ENCODE measurements around the gene SLC12A7.

DNA sequence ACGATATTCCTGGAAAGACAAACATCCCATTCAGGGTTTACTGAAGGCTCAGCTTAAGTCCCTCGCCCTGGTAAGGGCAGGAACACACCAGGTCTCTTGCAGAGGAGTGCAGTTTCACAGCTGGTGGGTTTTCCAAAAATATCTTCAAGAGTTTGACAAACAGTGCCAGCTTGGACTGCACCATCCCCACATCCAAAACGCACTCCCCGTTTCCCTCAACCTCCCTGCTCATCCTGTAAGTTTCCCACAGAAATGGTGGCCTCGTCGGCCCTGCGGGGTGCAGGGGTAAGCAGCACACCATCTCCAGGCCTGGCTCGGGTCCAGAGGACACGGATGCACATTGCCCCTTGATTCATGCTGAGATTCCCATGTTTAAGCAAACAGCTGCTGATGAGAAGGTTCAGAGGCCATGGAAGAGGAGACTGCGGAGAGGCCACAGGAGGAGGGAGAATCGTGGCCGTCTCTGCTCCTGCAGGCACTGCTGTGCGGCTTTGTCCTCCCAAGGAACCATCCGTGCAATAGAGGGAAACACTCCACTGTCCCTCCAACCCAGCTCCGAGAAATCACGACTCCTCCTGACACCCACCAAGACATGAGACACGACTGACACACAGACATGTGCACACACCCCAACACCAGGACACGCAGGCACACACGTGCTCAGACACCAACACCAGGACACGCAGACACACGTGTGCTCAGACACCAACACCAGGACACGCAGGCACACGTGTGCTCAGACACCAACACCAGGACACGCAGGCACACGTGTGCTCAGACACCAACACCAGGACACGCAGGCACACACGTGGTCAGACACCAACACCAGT is 24.0 kb upstream of the SLC12A7 start:
- TF ChIP-seq, protein P1, sequence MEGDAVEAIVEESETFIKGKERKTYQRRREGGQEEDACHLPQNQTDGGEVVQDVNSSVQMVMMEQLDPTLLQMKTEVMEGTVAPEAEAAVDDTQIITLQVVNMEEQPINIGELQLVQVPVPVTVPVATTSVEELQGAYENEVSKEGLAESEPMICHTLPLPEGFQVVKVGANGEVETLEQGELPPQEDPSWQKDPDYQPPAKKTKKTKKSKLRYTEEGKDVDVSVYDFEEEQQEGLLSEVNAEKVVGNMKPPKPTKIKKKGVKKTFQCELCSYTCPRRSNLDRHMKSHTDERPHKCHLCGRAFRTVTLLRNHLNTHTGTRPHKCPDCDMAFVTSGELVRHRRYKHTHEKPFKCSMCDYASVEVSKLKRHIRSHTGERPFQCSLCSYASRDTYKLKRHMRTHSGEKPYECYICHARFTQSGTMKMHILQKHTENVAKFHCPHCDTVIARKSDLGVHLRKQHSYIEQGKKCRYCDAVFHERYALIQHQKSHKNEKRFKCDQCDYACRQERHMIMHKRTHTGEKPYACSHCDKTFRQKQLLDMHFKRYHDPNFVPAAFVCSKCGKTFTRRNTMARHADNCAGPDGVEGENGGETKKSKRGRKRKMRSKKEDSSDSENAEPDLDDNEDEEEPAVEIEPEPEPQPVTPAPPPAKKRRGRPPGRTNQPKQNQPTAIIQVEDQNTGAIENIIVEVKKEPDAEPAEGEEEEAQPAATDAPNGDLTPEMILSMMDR (conservative IDR thresholded peaks at IDR 0.05) = no peak
- TF ChIP-seq EZH2 (IDR thresholded peaks at IDR 0.05; ENCODE audit: low read depth) = no peak

Data from PC-9 (cell line).